Measurements from ENCODE around the gene RGL1. TPM values are rescaled to one million over a fixed set of nuclear protein-coding genes. Genes with fewer than 3 reads are reported as not detected.

The RGL1 gene
- total RNA-seq, 1 donor from 2014 or later, result 20.9 TPM

- Mint-ChIP-seq H3K27ac (ENCODE audit: unreplicated experiment) (no peak overlapping the region), H3K9me3 (ENCODE audit: low read depth) (no peaks in the 10 kb centered on the region), H3K36me3 (ENCODE audit: low read depth) (peaks cover 5% of the 10 kb centered on the region), H3K4me3 (ENCODE audit: unreplicated experiment) (no peak overlapping the region), H3K4me1 (ENCODE audit: low read depth) (peaks cover 77% of the 10 kb centered on the region), H3K27me3 (ENCODE audit: low read depth) (no peaks in the 10 kb centered on the region)
- TF ChIP-seq CTCF (IDR thresholded peaks at IDR 0.05), result no peak
- no peak for DNase-seq (ENCODE audit: low spot score)
These were observed 3.5 kb downstream of the RGL1 start for GRCh38 chr1:183808296-183809027.

- TF ChIP-seq CTCF (IDR thresholded peaks at IDR 0.05), result no peak
- Mint-ChIP-seq H3K27me3 (ENCODE audit: low read depth) (no peaks in the 10 kb centered on the region), H3K27ac (ENCODE audit: unreplicated experiment) (peak overlapping the region; percentile 57), H3K36me3 (ENCODE audit: low read depth) (peaks cover 5% of the 10 kb centered on the region), H3K4me3 (ENCODE audit: unreplicated experiment) (no peak overlapping the region), H3K4me1 (ENCODE audit: low read depth) (peaks cover 86% of the 10 kb centered on the region), H3K9me3 (ENCODE audit: low read depth) (no peaks in the 10 kb centered on the region)
- no peak for DNase-seq (ENCODE audit: low spot score)
These were observed 5.2 kb downstream of the RGL1 start for GRCh38 chr1:183810121-183810520.

- peaks cover 86% of the 10 kb centered on the region for H3K4me1 Mint-ChIP-seq (ENCODE audit: low read depth)
- DNase-seq (ENCODE audit: low spot score), result no peak
- no peaks in the 10 kb centered on the region for H3K9me3 Mint-ChIP-seq (ENCODE audit: low read depth)
- peaks cover 5% of the 10 kb centered on the region for H3K36me3 Mint-ChIP-seq (ENCODE audit: low read depth)
- TF ChIP-seq CTCF (IDR thresholded peaks at IDR 0.05), result no peak
- H3K27ac Mint-ChIP-seq (ENCODE audit: unreplicated experiment), result no peak overlapping the region
- no peak overlapping the region for H3K4me3 Mint-ChIP-seq (ENCODE audit: unreplicated experiment)
- no peaks in the 10 kb centered on the region for H3K27me3 Mint-ChIP-seq (ENCODE audit: low read depth)
These were observed 6.0 kb downstream of the RGL1 start for GRCh38 chr1:183810756-183811544.

GRCh38 chr1:183812128-183812527 lies 7.2 kb downstream of the RGL1 start:
- Mint-ChIP-seq H3K36me3 (ENCODE audit: low read depth) (peaks cover 5% of the 10 kb centered on the region), H3K4me1 (ENCODE audit: low read depth) (peaks cover 83% of the 10 kb centered on the region), H3K4me3 (ENCODE audit: unreplicated experiment) (no peak overlapping the region), H3K27me3 (ENCODE audit: low read depth) (no peaks in the 10 kb centered on the region), H3K9me3 (ENCODE audit: low read depth) (no peaks in the 10 kb centered on the region), H3K27ac (ENCODE audit: unreplicated experiment) (peak overlapping the region; percentile 90)
- no peak for TF ChIP-seq CTCF (IDR thresholded peaks at IDR 0.05)
- no peak for DNase-seq (ENCODE audit: low spot score)

- H3K4me1 Mint-ChIP-seq (ENCODE audit: low read depth), result peaks cover 83% of the 10 kb centered on the region
- H3K27ac Mint-ChIP-seq (ENCODE audit: unreplicated experiment), result peak overlapping the region; percentile 90
- H3K4me3 Mint-ChIP-seq (ENCODE audit: unreplicated experiment), result peak overlapping the region; percentile 59
- TF ChIP-seq CTCF (IDR thresholded peaks at IDR 0.05), result no peak
- peaks cover 5% of the 10 kb centered on the region for H3K36me3 Mint-ChIP-seq (ENCODE audit: low read depth)
- H3K27me3 Mint-ChIP-seq (ENCODE audit: low read depth), result no peaks in the 10 kb centered on the region
- H3K9me3 Mint-ChIP-seq (ENCODE audit: low read depth), result no peaks in the 10 kb centered on the region
- no peak for DNase-seq (ENCODE audit: low spot score)
These were observed 8.0 kb downstream of the RGL1 start for GRCh38 chr1:183812686-183813569.

Data from chondrocyte (in vitro differentiated cells).